B cell (primary cell): ENCODE data around the gene EIF4G1. TPM values are rescaled to one million over a fixed set of nuclear protein-coding genes. Genes with fewer than 3 reads are reported as not detected.

Experiments used
- ATAC-seq: fragments of 200-7000 bp; cut with Tn5 transposase; one replicate; pipeline ENCODE4 v1.10.0; 2021; ENCODE audit warnings: low read depth, mild to moderate bottlenecking, moderate number of reproducible peaks, moderate library complexity
- CTCF ChIA-PET: fragments of 350-600 bp; sonication (Branson Sonifier 250); formaldehyde crosslinking; loops from one replicate; lab custom pipeline; 2021; ENCODE audit warnings: antibody characterized with exemption, inconsistent platforms; lab: Charles Lee
- POLR2A ChIA-PET: fragments of 350-600 bp; sonication (Branson Sonifier 250); formaldehyde crosslinking; loops from one replicate; lab custom pipeline; 2021; ENCODE audit warnings: antibody characterized with exemption; lab: Charles Lee
- DNase-seq: peaks from one replicate; pipeline ENCODE4 v3.0.0; 2013
- H2AFZ ChIP-seq: 2 replicates; pipeline ENCODE4 v1.6.1; 2012; ENCODE audit warnings: mild to moderate bottlenecking, low read depth, low read length; ENCODE audit not compliant: insufficient read depth, poor library complexity, severe bottlenecking
- H3K27ac ChIP-seq, 2 donors: 1 replicate in 1 of 2; 2 replicates in 1 of 2; pipeline ENCODE4 v1.5.1; 2012 to 2013; ENCODE audit warnings: low read length in 2 of 2, mild to moderate bottlenecking in 2 of 2, moderate library complexity in 1 of 2
- H3K27me3 ChIP-seq, 4 experiments: fragments of 200-600 bp in 1 of 4; sonication (generic) in 1 of 4; replicated peaks in 1 of 4; 1 replicate in 2 of 4; 2 replicates in 2 of 4; pipeline versions ENCODE4 v1.6.1 to v1.7.0; 2013 to 2016; ENCODE audit warnings: low read length in 3 of 4, mild to moderate bottlenecking in 2 of 4, mixed read lengths in 1 of 4, moderate library complexity in 1 of 4; ENCODE audit not compliant: insufficient read depth in 4 of 4, control insufficient read depth in 3 of 4; ENCODE audit errors: control extremely low read depth in 1 of 4
- H3K36me3 ChIP-seq, 2 experiments: replicated peaks in 1 of 2; 1 replicate in 1 of 2; 2 replicates in 1 of 2; pipeline versions ENCODE4 v1.6.1 to v1.7.1; 2013; ENCODE audit warnings: low read length in 1 of 2; ENCODE audit not compliant: insufficient read depth in 2 of 2, control insufficient read depth in 1 of 2; ENCODE audit errors: control extremely low read depth in 1 of 2, extremely low read depth in 1 of 2
- H3K4me1 ChIP-seq, 2 donors: fragments of 200-600 bp in 1 of 2; sonication (generic) in 1 of 2; 1 replicate in 1 of 2; 2 replicates in 1 of 2; pipeline versions ENCODE4 v1.5.1 to v1.6.1; 2013 to 2017; ENCODE audit warnings: low read length in 2 of 2; ENCODE audit not compliant: control insufficient read depth in 2 of 2, insufficient read depth in 2 of 2
- H3K4me2 ChIP-seq: replicated peaks from 2 replicates; pipeline ENCODE3; 2012; ENCODE audit warnings: mild to moderate bottlenecking, low read depth, low read length; ENCODE audit not compliant: poor library complexity, severe bottlenecking
- H3K4me3 ChIP-seq, 5 experiments: fragments of 200-600 bp in 1 of 5; sonication (generic) in 1 of 5; 1 replicate in 3 of 5; 2 replicates in 2 of 5; pipeline versions ENCODE4 v1.5.1 to v1.7.0; 2011 to 2016; ENCODE audit warnings: low read length in 4 of 5, mild to moderate bottlenecking in 4 of 5, low read depth in 2 of 5, control low read depth in 1 of 5, moderate library complexity in 1 of 5; ENCODE audit not compliant: insufficient read depth in 1 of 5; ENCODE audit errors: control extremely low read depth in 1 of 5, extremely low read depth in 1 of 5
- H3K79me2 ChIP-seq: fragments of 200-600 bp; sonication (generic); one replicate; pipeline ENCODE4 v1.6.0; 2016; ENCODE audit warnings: low read length; ENCODE audit not compliant: control insufficient read depth, insufficient read depth
- H3K9ac ChIP-seq: fragments of 200-600 bp; sonication (generic); 2 replicates; pipeline ENCODE4 v1.6.1; 2017; ENCODE audit warnings: mild to moderate bottlenecking, low read length, moderate library complexity
- H3K9me3 ChIP-seq, 3 donors: one replicate each; pipeline versions ENCODE4 v1.6.1 to v1.7.1; 2013; ENCODE audit warnings: low read length in 2 of 3; ENCODE audit not compliant: control insufficient read depth in 2 of 3, insufficient read depth in 1 of 3; ENCODE audit errors: control extremely low read depth in 1 of 3
- H4K20me1 ChIP-seq: 2 replicates; pipeline ENCODE4 v1.6.0; 2012; ENCODE audit warnings: mild to moderate bottlenecking, low read length; ENCODE audit not compliant: insufficient read depth, control insufficient read depth, poor library complexity, severe bottlenecking
- H3K27ac Mint-ChIP-seq: one replicate; pipeline ENCODE4 v1.8.0; 2021; ENCODE audit warnings: mixed read lengths
- H3K27me3 Mint-ChIP-seq: one replicate; pipeline ENCODE4 v1.8.0; 2021; ENCODE audit warnings: mixed read lengths
- H3K4me1 Mint-ChIP-seq: one replicate; pipeline ENCODE4 v1.8.0; 2021; ENCODE audit warnings: mixed read lengths
- H3K4me3 Mint-ChIP-seq: one replicate; pipeline ENCODE4 v1.8.0; 2021; ENCODE audit warnings: mixed read lengths
- H3K9me3 Mint-ChIP-seq: one replicate; pipeline ENCODE4 v1.8.0; 2022; ENCODE audit warnings: mixed read lengths; ENCODE audit not compliant: insufficient read depth
- CTCF ChIP-seq: fragments of 200-600 bp; IDR thresholded peaks from one replicate; pipeline ENCODE4 v1.8.0; 2022; ENCODE audit warnings: antibody characterized with exemption, mild to moderate bottlenecking
- EZH2 ChIP-seq: IDR thresholded peaks from 2 replicates; pipeline ENCODE4 v1.6.1; 2012; ENCODE audit warnings: borderline replicate concordance, low read depth, mild to moderate bottlenecking, moderate library complexity, low read length; ENCODE audit not compliant: insufficient read depth, poor library complexity, severe bottlenecking
- WGBS: methylation state at CpG from one replicate; pipeline ENCODE4 v1.1.5; 2013; ENCODE audit warnings: missing lambda C conversion rate; ENCODE audit not compliant: insufficient coverage; 5-methylcytosine and 5-hydroxymethylcytosine counted together
- intact Hi-C: fragments of 100-400 bp; cut with micrococcal nuclease; formaldehyde crosslinking; loops from one replicate; pipeline ENCODE4 v1.10.0; 2022
- polyA plus RNA-seq: library from polyadenylated mRNA; depleted of rRNA; stranded (reverse); fragments of >200 nt; gene quantifications from 2 replicates; pipeline ENCODE4 v1.2.3, GENCODE V29; 2012
- total RNA-seq, 2 donors: library from RNA; stranded (reverse); fragments of 120-200 nt in 1 of 2; gene quantifications; 1 replicate in 1 of 2; 2 replicates in 1 of 2; pipeline versions ENCODE4 v1.2.3 to v1.2.4, GENCODE V29; 2013 to 2022

The EIF4G1 gene
- total and polyA plus RNA-seq, 2 donors (not counting 1 experiment from before 2014, with no cell fraction given) = 65.8 to 160 TPM

- POLR2A ChIA-PET = interaction anchor here (0.5 kb wide), 1 partner anchor 48 kb away, joined by 7 read pairs; no protein-coding TSS in a partner anchor
- H3K27me3 Mint-ChIP-seq = peaks cover 50% of the 10 kb centered on the region
Observed at GRCh38 chr3:184272269-184272668, 42.1 kb upstream of the EIF4G1 start.

GRCh38 chr3:184275381-184275701 lies 39.1 kb upstream of the EIF4G1 start:
- Histone ChIP-seq H3K9ac (no peak overlapping the region), H3K4me2 (no peak overlapping the region), H3K36me3 (no peaks in the 10 kb centered on the region), H3K9me3 (peaks cover 0 to 11% (median 0%) of the 10 kb centered on the region in 3 donors), H3K79me2 (no peaks in the 10 kb centered on the region), H4K20me1 (no peaks in the 10 kb centered on the region), H3K27ac (no peak overlapping the region), H3K4me3 (no peak overlapping the region), H3K4me1 (peaks cover 0 to 5% of the 10 kb centered on the region in 2 donors), H3K27me3 (peaks cover 0 to 47% (median 17%) of the 10 kb centered on the region in 4 experiments), H2AFZ (no peak overlapping the region)
- H3K27ac Mint-ChIP-seq = no peak overlapping the region
- 82% methylated on average over 12 of the region's 12 CpGs for WGBS
- TF ChIP-seq EZH2 = no peak
- TF ChIP-seq CTCF = no peak
- DNase-seq = peak; percentile 3
- H3K4me3 Mint-ChIP-seq = no peak overlapping the region
- no peak for ATAC-seq
- no peaks in the 10 kb centered on the region for H3K9me3 Mint-ChIP-seq
- ChIA-PET CTCF (no interaction called here), POLR2A (no interaction called here)
- intact Hi-C loops = no loop called here
- peaks cover 4% of the 10 kb centered on the region for H3K4me1 Mint-ChIP-seq
- peaks cover 60% of the 10 kb centered on the region for H3K27me3 Mint-ChIP-seq

More at GRCh38 chr3:184272269-184272668, 42.1 kb upstream of the EIF4G1 start:
- no peak overlapping the region for H2AFZ ChIP-seq
- Mint-ChIP-seq H3K27ac (no peak overlapping the region), H3K9me3 (peaks cover 1% of the 10 kb centered on the region), H3K4me1 (peaks cover 4% of the 10 kb centered on the region), H3K4me3 (no peak overlapping the region)
- H3K27ac ChIP-seq = no peak overlapping the region
- DNase-seq (no peak), ATAC-seq (no peak)
- no peaks in the 10 kb centered on the region for H3K79me2 ChIP-seq
- H4K20me1 ChIP-seq = no peaks in the 10 kb centered on the region
- no peak overlapping the region for H3K4me2 ChIP-seq
- H3K36me3 ChIP-seq = no peaks in the 10 kb centered on the region
- H3K27me3 ChIP-seq = peaks cover 0 to 35% (median 17%) of the 10 kb centered on the region in 4 experiments
- WGBS = 29% methylated on average over 1 of the region's 1 CpG
- TF ChIP-seq CTCF = no peak
- TF ChIP-seq EZH2 = no peak
- CTCF ChIA-PET = no interaction called here
- H3K9me3 ChIP-seq = peaks cover 0 to 11% (median 0%) of the 10 kb centered on the region in 3 donors
- H3K4me3 ChIP-seq = no peak overlapping the region
- H3K4me1 ChIP-seq = peaks cover 0 to 5% of the 10 kb centered on the region in 2 donors
- intact Hi-C loops = no loop called here
- H3K9ac ChIP-seq = no peak overlapping the region
